H9 (cell line): Measurements from ENCODE around the gene SDK1. TPM values are rescaled to one million over a fixed set of nuclear protein-coding genes. Genes with fewer than 3 reads are reported as not detected.

Source experiments
- DNase-seq: peaks from one replicate; pipeline ENCODE4 v3.0.0-alpha.2; 2017
- H2AFZ ChIP-seq: one replicate; pipeline ENCODE4 v1.6.1; 2013; ENCODE audit warnings: mild to moderate bottlenecking, low read length, control low read depth, moderate library complexity
- H2AK5ac ChIP-seq: 2 replicates; pipeline ENCODE4 v1.6.1; 2013; ENCODE audit warnings: low read length, control low read depth, mixed read lengths; ENCODE audit not compliant: insufficient read length
- H2BK120ac ChIP-seq: one replicate; pipeline ENCODE4 v1.6.1; 2013; ENCODE audit warnings: low read depth, mild to moderate bottlenecking, low read length, control low read depth, inconsistent platforms; ENCODE audit not compliant: poor library complexity, severe bottlenecking
- H2BK12ac ChIP-seq: 2 replicates; pipeline ENCODE4 v1.6.1; 2013; ENCODE audit warnings: low read length, control low read depth, mixed read lengths, low read depth; ENCODE audit not compliant: insufficient read length
- H2BK15ac ChIP-seq: 2 replicates; pipeline ENCODE4 v1.6.1; 2013; ENCODE audit warnings: low read depth, low read length, control low read depth
- H2BK20ac ChIP-seq: one replicate; pipeline ENCODE4 v1.6.1; 2013; ENCODE audit warnings: low read depth, mild to moderate bottlenecking, low read length, control low read depth, inconsistent platforms; ENCODE audit not compliant: poor library complexity, severe bottlenecking
- H2BK5ac ChIP-seq: 2 replicates; pipeline ENCODE4 v1.6.1; 2013; ENCODE audit warnings: low read length, control low read depth, mixed read lengths; ENCODE audit not compliant: insufficient read length
- H3K14ac ChIP-seq: 2 replicates; pipeline ENCODE4 v1.6.1; 2013; ENCODE audit warnings: low read length, control low read depth; ENCODE audit not compliant: insufficient read depth
- H3K18ac ChIP-seq: 2 replicates; pipeline ENCODE4 v1.6.1; 2013; ENCODE audit warnings: low read depth, mild to moderate bottlenecking, mixed read lengths, low read length, control low read depth; ENCODE audit not compliant: insufficient read length
- H3K23ac ChIP-seq: 2 replicates; pipeline ENCODE4 v1.6.1; 2013; ENCODE audit warnings: low read length, control low read depth, mixed read lengths, low read depth; ENCODE audit not compliant: insufficient read length
- H3K23me2 ChIP-seq: 2 replicates; pipeline ENCODE4 v1.6.1; 2013; ENCODE audit warnings: low read depth, mild to moderate bottlenecking, mixed read lengths, low read length, control low read depth; ENCODE audit not compliant: insufficient read length, poor library complexity, severe bottlenecking
- H3K27ac ChIP-seq: 2 replicates; pipeline ENCODE4 v1.5.1; 2013; ENCODE audit warnings: low read length, control low read depth, mixed read lengths, low read depth; ENCODE audit not compliant: insufficient read length
- H3K27me3 ChIP-seq: 2 replicates; pipeline ENCODE4 v1.6.1; 2013; ENCODE audit warnings: low read length, control low read depth, inconsistent platforms; ENCODE audit not compliant: insufficient read depth
- H3K4ac ChIP-seq: 2 replicates; pipeline ENCODE4 v1.6.1; 2013; ENCODE audit warnings: low read depth, mild to moderate bottlenecking, control low read depth, inconsistent platforms, low read length, moderate library complexity
- H3K4me1 ChIP-seq: 2 replicates; pipeline ENCODE4 v1.6.1; 2013; ENCODE audit warnings: low read length, control low read depth, inconsistent platforms; ENCODE audit not compliant: insufficient read depth
- H3K4me2 ChIP-seq: 2 replicates; pipeline ENCODE4 v1.6.1; 2013; ENCODE audit warnings: low read length, control low read depth, mixed read lengths; ENCODE audit not compliant: insufficient read length, insufficient read depth
- H3K56ac ChIP-seq: 2 replicates; pipeline ENCODE4 v1.6.1; 2013; ENCODE audit warnings: low read depth, mild to moderate bottlenecking, mixed read lengths, low read length, control low read depth; ENCODE audit not compliant: insufficient read length
- H3K79me1 ChIP-seq: 2 replicates; pipeline ENCODE4 v1.6.1; 2013; ENCODE audit warnings: low read depth, mild to moderate bottlenecking, moderate library complexity, low read length, control low read depth, inconsistent platforms; ENCODE audit not compliant: insufficient read depth, poor library complexity, severe bottlenecking
- H3K79me2 ChIP-seq: 2 replicates; pipeline ENCODE4 v1.6.1; 2013; ENCODE audit warnings: low read length, control low read depth, inconsistent platforms; ENCODE audit not compliant: insufficient read depth
- H3K9ac ChIP-seq: 2 replicates; pipeline ENCODE4 v1.6.1; 2013; ENCODE audit warnings: low read length, control low read depth, mixed read lengths; ENCODE audit not compliant: insufficient read length; ENCODE audit errors: extremely low read depth
- H3K9me3 ChIP-seq: one replicate; pipeline ENCODE4 v1.6.1; 2013; ENCODE audit warnings: low read depth, low read length, inconsistent platforms; ENCODE audit not compliant: control insufficient read depth
- H3T11ph ChIP-seq: one replicate; pipeline ENCODE4 v1.6.1; 2013; ENCODE audit warnings: mild to moderate bottlenecking, low read length, control low read depth, inconsistent platforms
- H4K20me1 ChIP-seq: one replicate; pipeline ENCODE4 v1.6.1; 2013; ENCODE audit not compliant: control insufficient read depth, insufficient read length, insufficient read depth
- H4K5ac ChIP-seq: 2 replicates; pipeline ENCODE4 v1.6.1; 2013; ENCODE audit warnings: low read depth, mild to moderate bottlenecking, mixed read lengths, low read length, control low read depth; ENCODE audit not compliant: insufficient read length
- H4K8ac ChIP-seq: replicated peaks from 2 replicates; pipeline ENCODE4 v1.6.1; 2013; ENCODE audit warnings: low read length, control low read depth, mixed read lengths, low read depth; ENCODE audit not compliant: insufficient read length
- H4K91ac ChIP-seq: 2 replicates; pipeline ENCODE4 v1.6.1; 2013; ENCODE audit warnings: low read depth, mild to moderate bottlenecking, moderate library complexity, mixed read lengths, low read length, control low read depth; ENCODE audit not compliant: insufficient read length
- H3K27ac Mint-ChIP-seq, 3 experiments: 2 replicates in 2 of 3; 3 replicates in 1 of 3; pipeline ENCODE4 v1.8.0; 2020 to 2021; ENCODE audit warnings: mixed read lengths in 3 of 3, mild to moderate bottlenecking in 1 of 3, moderate library complexity in 1 of 3
- H3K27me3 Mint-ChIP-seq: 2 replicates; pipeline ENCODE4 v1.8.0; 2021; ENCODE audit warnings: low read depth, mild to moderate bottlenecking, moderate library complexity, mixed read lengths
- H3K36me3 Mint-ChIP-seq, 3 experiments: 2 replicates in 2 of 3; 3 replicates in 1 of 3; pipeline ENCODE4 v1.8.0; 2020 to 2021; ENCODE audit warnings: low read depth in 3 of 3, mixed read lengths in 3 of 3; ENCODE audit not compliant: insufficient read depth in 1 of 3
- H3K4me1 Mint-ChIP-seq, 2 experiments: 2 replicates each; pipeline ENCODE4 v1.8.0; 2020; ENCODE audit warnings: mixed read lengths in 2 of 2
- H3K4me3 Mint-ChIP-seq, 2 experiments: 2 replicates in 1 of 2; 3 replicates in 1 of 2; pipeline ENCODE4 v1.8.0; 2020 to 2021; ENCODE audit warnings: mild to moderate bottlenecking in 2 of 2, mixed read lengths in 2 of 2, moderate library complexity in 1 of 2
- H3K9me3 Mint-ChIP-seq, 2 experiments: 2 replicates in 1 of 2; 3 replicates in 1 of 2; pipeline ENCODE4 v1.8.0; 2020; ENCODE audit warnings: mild to moderate bottlenecking in 2 of 2, mixed read lengths in 2 of 2, moderate library complexity in 1 of 2
- CTCF ChIP-seq: fragments of 200-600 bp; sonication (generic); conservative IDR thresholded peaks from 3 replicates; pipeline ENCODE4 v1.8.0; 2021; ENCODE audit warnings: antibody characterized with exemption, mild to moderate bottlenecking
- whole genome bisulfite sequencing: extraction: QIAGEN DNeasy Blood & Tissue Kit; methylation state at CpG from one replicate; pipeline ENCODE4 v1.1.7; 2013; ENCODE audit warnings: missing lambda C conversion rate, low lambda C conversion rate, mixed read lengths; ENCODE audit not compliant: insufficient read length; ENCODE audit errors: extremely low coverage; 5-methylcytosine and 5-hydroxymethylcytosine counted together
- total RNA-seq: library from RNA; stranded (reverse); gene quantifications from 2 replicates; pipeline ENCODE4 v1.2.1, GENCODE V29; 2021

SDK1 gene
- total RNA-seq, 1 experiment from 2014 or later: 8.7 TPM

DNA sequence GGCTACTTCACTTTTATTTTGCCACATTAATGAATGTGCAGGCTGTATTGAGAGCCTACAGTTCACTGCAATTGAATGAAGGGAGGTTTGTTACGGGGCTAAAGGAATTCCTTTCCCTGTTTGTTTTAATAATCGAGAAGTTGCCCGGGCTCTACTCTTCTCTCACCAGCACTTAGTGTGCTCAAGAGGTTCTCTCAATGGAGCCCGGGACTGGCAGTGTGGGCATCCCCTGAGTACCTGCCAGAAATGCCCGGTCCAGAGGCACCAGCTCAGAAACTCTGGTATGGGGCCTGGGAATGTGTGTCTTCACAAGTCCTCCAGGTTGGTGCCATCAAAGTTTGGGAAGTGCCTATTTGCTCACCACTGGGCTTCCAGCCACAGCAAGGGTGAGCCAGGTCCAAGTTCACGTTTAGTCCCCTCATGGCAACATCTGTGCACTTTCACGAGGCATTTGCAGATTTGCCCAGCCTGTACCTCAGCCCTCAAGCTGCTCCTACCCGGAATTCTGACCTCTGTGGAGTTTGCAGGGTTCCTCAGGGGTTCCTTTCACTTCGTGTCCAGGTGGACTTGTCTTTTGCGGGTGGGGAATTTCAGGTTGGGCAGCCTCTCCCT lies 622.4 kb downstream of the SDK1 start:
- WGBS: no CpG with 5 or more reads among the region's 10 CpGs
- H2AK5ac ChIP-seq: no peak overlapping the region
- H3K23ac ChIP-seq: no peak overlapping the region
- peaks cover 0 to 7% (median 3%) of the 10 kb centered on the region in 3 experiments; a peak in 4 of 7 replicates for H3K36me3 Mint-ChIP-seq
- no peak overlapping the region for H4K8ac ChIP-seq
- no peak for TF ChIP-seq CTCF
- H3K9ac ChIP-seq: no peak overlapping the region
- H2BK5ac ChIP-seq: no peak overlapping the region
- H2BK20ac ChIP-seq: no peak overlapping the region
- H3K9me3 Mint-ChIP-seq: peaks cover 3 to 4% of the 10 kb centered on the region in 2 experiments
- H3K4me1 ChIP-seq: no peaks in the 10 kb centered on the region
- no peak overlapping the region for H3K14ac ChIP-seq
- H3K27ac Mint-ChIP-seq: no peak overlapping the region; a peak in 1 of 7 replicates
- H3K79me2 ChIP-seq: no peaks in the 10 kb centered on the region
- no peak overlapping the region for H3K4me2 ChIP-seq
- H3T11ph ChIP-seq: no peak overlapping the region
- no peak overlapping the region for H4K5ac ChIP-seq
- no peak overlapping the region for H3K18ac ChIP-seq
- no peak overlapping the region for H2BK12ac ChIP-seq
- no peak overlapping the region for H4K91ac ChIP-seq
- no peaks in the 10 kb centered on the region for H3K27me3 ChIP-seq
- H2AFZ ChIP-seq: no peak overlapping the region
- no peaks in the 10 kb centered on the region for H4K20me1 ChIP-seq
- H3K27ac ChIP-seq: no peak overlapping the region
- no peaks in the 10 kb centered on the region for H3K79me1 ChIP-seq
- peaks cover 25 to 35% of the 10 kb centered on the region in 2 experiments for H3K4me1 Mint-ChIP-seq
- no peak overlapping the region for H3K4me3 Mint-ChIP-seq
- no peak for DNase-seq
- H3K23me2 ChIP-seq: no peaks in the 10 kb centered on the region
- no peak overlapping the region for H3K4ac ChIP-seq
- H2BK15ac ChIP-seq: no peak overlapping the region
- H3K27me3 Mint-ChIP-seq: no peaks in the 10 kb centered on the region; the same call in 1 of the 2 replicates
- no peak overlapping the region for H3K56ac ChIP-seq
- H3K9me3 ChIP-seq: no peaks in the 10 kb centered on the region
- no peak overlapping the region for H2BK120ac ChIP-seq
